ENCODE data around the gene DDX10. TPM values are rescaled to one million over a fixed set of nuclear protein-coding genes. Genes with fewer than 3 reads are reported as not detected.
"Not testable (repeated sequence)": the region's sequence is repeated elsewhere in the genome, so short reads cannot be mapped to it uniquely, and the experiment has no call there.

Gene DDX10
- total RNA-seq, 1 experiment from 2014 or later: 40.4 TPM

GRCh38 chr11:108754901-108755625, 90.2 kb downstream of the DDX10 start:
- no peak for DNase-seq (ENCODE audit: low spot score)
- in situ Hi-C loops (cut with HindIII; ENCODE audit: low sequenced_read_pairs): no loop called here

DNA sequence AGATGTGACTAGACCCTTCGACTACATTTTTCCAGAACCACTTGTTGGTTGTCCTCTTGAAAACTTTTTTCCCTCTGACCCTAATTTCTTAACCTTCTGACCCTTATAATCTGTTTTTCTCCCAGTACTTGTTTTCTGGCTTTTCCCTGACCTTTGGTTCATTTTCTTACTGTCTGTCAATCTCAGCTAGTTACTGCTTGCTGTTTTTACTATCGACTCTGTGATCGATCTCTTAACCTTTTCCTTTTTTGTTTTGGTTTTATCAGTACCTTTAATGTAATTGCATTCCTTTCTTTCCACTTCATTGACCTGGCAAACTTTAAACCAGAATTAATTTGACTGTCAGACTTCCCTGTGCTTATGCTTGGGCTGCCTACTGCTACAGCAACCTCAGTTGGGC, 92.8 kb downstream of the DDX10 start:
- DNase-seq (ENCODE audit: low spot score): no peak
- in situ Hi-C loops (cut with HindIII; ENCODE audit: low sequenced_read_pairs): no loop called here

DNA sequence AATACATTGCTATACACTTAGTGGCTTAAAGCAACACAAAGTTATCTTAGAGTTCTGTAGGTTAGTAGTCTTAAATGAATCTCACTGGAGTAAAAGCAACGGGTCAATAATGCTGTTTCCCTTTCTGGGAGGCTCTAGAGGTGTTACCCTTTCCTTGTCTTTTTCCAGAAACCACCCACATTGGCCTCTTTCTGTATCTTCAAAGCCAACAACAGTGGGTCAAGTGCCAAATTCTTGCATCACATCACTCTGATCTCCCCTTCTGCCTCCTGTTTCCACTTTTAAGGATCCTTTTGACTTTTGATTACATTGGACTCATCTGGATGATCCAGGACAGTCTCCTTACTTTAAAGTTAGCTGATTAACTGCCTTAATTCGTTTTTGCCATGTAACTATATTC, 93.6 kb downstream of the DDX10 start:
- in situ Hi-C loops (cut with HindIII; ENCODE audit: low sequenced_read_pairs): no loop called here
- DNase-seq (ENCODE audit: low spot score): no peak

- in situ Hi-C loops (cut with HindIII; ENCODE audit: low sequenced_read_pairs): no loop called here
- DNase-seq (ENCODE audit: low spot score): no peak
Observed at GRCh38 chr11:108766596-108767173, 101.8 kb downstream of the DDX10 start.

DNA sequence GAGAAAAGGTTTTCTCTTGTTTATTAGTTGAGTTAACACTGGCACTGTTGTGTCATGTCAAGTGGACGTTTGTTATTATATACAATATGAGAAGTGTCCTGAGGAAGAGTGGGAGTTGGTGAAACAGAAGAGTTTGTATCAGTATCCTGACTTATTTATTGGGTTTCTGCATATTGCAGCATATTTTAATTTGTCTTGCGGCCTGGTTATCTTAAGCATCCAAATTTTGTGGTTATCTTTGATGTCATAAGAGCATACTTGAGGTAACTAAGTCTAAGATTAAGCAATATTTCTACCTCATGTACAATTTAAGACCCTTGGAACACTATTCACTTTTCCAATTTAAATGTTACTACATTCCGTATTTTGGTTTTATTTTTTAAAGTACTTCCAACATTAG, 103.5 kb downstream of the DDX10 start:
- in situ Hi-C loops (cut with HindIII; ENCODE audit: low sequenced_read_pairs): no loop called here
- DNase-seq (ENCODE audit: low spot score): no peak

GRCh38 chr11:108768964-108769363, 104.1 kb downstream of the DDX10 start:
- in situ Hi-C loops (cut with HindIII; ENCODE audit: low sequenced_read_pairs): no loop called here

GRCh38 chr11:108774037-108774730, 109.3 kb downstream of the DDX10 start:
- in situ Hi-C loops (cut with HindIII; ENCODE audit: low sequenced_read_pairs): no loop called here
- DNase-seq (ENCODE audit: low spot score): no peak

More at GRCh38 chr11:108768964-108769363, 104.1 kb downstream of the DDX10 start:
- no peak for DNase-seq (ENCODE audit: low spot score)

GRCh38 chr11:108775324-108775723, 110.5 kb downstream of the DDX10 start:
- DNase-seq (ENCODE audit: low spot score): no peak
- in situ Hi-C loops (cut with HindIII; ENCODE audit: low sequenced_read_pairs): no loop called here

GRCh38 chr11:108779147-108779546, 114.3 kb downstream of the DDX10 start:
- DNase-seq (ENCODE audit: low spot score); in situ Hi-C loops (cut with HindIII; ENCODE audit: low sequenced_read_pairs): not testable (repeated sequence)

DNA sequence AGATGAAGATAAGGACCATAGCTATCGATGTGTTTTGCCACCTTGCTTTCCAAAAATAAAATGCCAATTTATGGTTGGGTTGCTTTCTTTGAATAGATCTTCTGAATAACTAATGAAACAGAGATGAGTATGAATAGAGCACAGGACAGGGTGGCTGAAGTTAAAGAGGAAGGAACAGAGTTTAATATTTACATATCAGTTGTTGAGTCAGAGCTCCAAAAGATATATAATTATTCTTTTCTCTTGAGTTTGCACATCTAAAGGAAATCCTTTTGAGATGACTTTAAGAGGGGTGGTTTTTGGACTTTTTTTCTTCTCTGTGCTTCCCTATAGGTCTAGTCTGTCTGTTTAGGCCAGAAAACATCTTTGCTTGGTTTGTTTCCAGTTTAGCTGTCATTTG, 115.2 kb downstream of the DDX10 start:
- in situ Hi-C loops (cut with HindIII; ENCODE audit: low sequenced_read_pairs): no loop called here
- DNase-seq (ENCODE audit: low spot score): no peak

GRCh38 chr11:108781946-108782345, 117.1 kb downstream of the DDX10 start:
- in situ Hi-C loops (cut with HindIII; ENCODE audit: low sequenced_read_pairs): no loop called here
- DNase-seq (ENCODE audit: low spot score): no peak

GRCh38 chr11:108786281-108786990, 121.6 kb downstream of the DDX10 start:
- in situ Hi-C loops (cut with HindIII; ENCODE audit: low sequenced_read_pairs): no loop called here

DNA sequence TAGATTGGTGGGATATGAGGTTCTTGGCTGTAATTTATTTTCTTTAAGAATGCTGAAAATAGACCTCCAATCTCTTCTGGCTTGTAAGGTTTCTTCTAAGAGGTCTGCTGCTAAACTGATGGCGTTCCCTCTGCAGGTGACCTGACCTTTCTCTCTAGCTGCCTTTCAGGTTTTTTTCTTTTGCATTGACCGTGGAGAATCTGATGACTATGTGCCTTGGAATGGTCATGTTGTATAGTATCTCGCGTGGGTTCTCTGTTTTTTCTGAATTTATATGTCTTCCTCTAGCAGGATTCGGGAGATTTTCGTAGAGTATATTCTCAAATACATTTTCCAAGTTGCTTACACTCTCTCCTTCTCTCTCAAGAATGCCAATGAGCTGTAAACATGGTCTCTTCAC, 122.2 kb downstream of the DDX10 start:
- DNase-seq (ENCODE audit: low spot score): no peak
- in situ Hi-C loops (cut with HindIII; ENCODE audit: low sequenced_read_pairs): no loop called here

More at GRCh38 chr11:108786281-108786990, 121.6 kb downstream of the DDX10 start:
- DNase-seq (ENCODE audit: low spot score): no peak

- in situ Hi-C loops (cut with HindIII; ENCODE audit: low sequenced_read_pairs): no loop called here
- DNase-seq (ENCODE audit: low spot score): no peak
Observed at GRCh38 chr11:108788565-108789199, 123.8 kb downstream of the DDX10 start.

GRCh38 chr11:108790501-108791299, 125.8 kb downstream of the DDX10 start:
- DNase-seq (ENCODE audit: low spot score): no peak
- in situ Hi-C loops (cut with HindIII; ENCODE audit: low sequenced_read_pairs): no loop called here

DNA sequence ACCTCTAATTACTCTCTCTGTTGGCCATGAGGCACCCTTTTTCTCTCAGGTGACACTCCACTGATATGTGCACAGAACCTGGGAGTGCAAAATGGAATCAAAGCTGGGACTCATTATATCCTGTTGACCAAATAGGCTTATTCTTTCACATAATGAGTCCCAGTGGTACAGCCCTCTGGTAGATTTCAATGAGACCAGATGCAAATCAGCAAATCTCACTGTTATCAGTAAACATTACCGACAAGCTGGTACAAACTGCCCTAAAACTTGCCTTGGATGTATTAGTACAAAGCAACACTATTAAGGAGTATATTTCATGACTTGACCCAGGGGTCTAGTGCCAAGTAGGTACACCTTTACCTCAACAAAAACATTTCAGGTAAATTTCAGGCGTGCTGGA, 128.3 kb downstream of the DDX10 start:
- in situ Hi-C loops (cut with HindIII; ENCODE audit: low sequenced_read_pairs): no loop called here
- DNase-seq (ENCODE audit: low spot score): no peak

- no peak for DNase-seq (ENCODE audit: low spot score)
- in situ Hi-C loops (cut with HindIII; ENCODE audit: low sequenced_read_pairs): no loop called here
Observed at GRCh38 chr11:108793611-108794010, 128.7 kb downstream of the DDX10 start.

- in situ Hi-C loops (cut with HindIII; ENCODE audit: low sequenced_read_pairs): no loop called here
- DNase-seq (ENCODE audit: low spot score): no peak
Observed at GRCh38 chr11:108796551-108796950, 131.7 kb downstream of the DDX10 start.

Measured in G401 (cell line).